ENCODE results near the gene VIPR2.

Gene VIPR2

GRCh38 chr7:159015454-159016410 is 128.9 kb downstream of the VIPR2 start:
- no peak for ATAC-seq
- TF ChIP-seq ZNF565 (CRISPR knock-in tag; conservative IDR thresholded peaks at IDR 0.05; ENCODE audit: low read depth), result no peak
- TF ChIP-seq, protein P1, sequence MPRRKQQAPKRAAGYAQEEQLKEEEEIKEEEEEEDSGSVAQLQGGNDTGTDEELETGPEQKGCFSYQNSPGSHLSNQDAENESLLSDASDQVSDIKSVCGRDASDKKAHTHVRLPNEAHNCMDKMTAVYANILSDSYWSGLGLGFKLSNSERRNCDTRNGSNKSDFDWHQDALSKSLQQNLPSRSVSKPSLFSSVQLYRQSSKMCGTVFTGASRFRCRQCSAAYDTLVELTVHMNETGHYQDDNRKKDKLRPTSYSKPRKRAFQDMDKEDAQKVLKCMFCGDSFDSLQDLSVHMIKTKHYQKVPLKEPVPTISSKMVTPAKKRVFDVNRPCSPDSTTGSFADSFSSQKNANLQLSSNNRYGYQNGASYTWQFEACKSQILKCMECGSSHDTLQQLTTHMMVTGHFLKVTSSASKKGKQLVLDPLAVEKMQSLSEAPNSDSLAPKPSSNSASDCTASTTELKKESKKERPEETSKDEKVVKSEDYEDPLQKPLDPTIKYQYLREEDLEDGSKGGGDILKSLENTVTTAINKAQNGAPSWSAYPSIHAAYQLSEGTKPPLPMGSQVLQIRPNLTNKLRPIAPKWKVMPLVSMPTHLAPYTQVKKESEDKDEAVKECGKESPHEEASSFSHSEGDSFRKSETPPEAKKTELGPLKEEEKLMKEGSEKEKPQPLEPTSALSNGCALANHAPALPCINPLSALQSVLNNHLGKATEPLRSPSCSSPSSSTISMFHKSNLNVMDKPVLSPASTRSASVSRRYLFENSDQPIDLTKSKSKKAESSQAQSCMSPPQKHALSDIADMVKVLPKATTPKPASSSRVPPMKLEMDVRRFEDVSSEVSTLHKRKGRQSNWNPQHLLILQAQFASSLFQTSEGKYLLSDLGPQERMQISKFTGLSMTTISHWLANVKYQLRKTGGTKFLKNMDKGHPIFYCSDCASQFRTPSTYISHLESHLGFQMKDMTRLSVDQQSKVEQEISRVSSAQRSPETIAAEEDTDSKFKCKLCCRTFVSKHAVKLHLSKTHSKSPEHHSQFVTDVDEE (CRISPR knock-in tag; IDR thresholded peaks at IDR 0.05), result no peak
- no peak for TF ChIP-seq TCF4 (CRISPR knock-in tag; IDR thresholded peaks at IDR 0.05; ENCODE audit: borderline replicate concordance)
- TF ChIP-seq CSRNP3 (CRISPR knock-in tag; IDR thresholded peaks at IDR 0.05), result no peak
- no peak for TF ChIP-seq PPARA (CRISPR knock-in tag; IDR thresholded peaks at IDR 0.05; ENCODE audit: borderline replicate concordance)
- no peak for TF ChIP-seq CSDC2 (CRISPR knock-in tag; IDR thresholded peaks at IDR 0.05)
- no peak for TF ChIP-seq GLIS3 (CRISPR knock-in tag; IDR thresholded peaks at IDR 0.05)
- no peak for TF ChIP-seq BACH2 (CRISPR knock-in tag; IDR thresholded peaks at IDR 0.05; ENCODE audit: borderline replicate concordance)
- no peak for TF ChIP-seq TOX (CRISPR knock-in tag; IDR thresholded peaks at IDR 0.05; ENCODE audit: borderline replicate concordance)
- no peak for TF ChIP-seq ZC3H10 (CRISPR knock-in tag; IDR thresholded peaks at IDR 0.05)

GRCh38 chr7:159015081-159015453 is 129.6 kb downstream of the VIPR2 start:
- TF ChIP-seq BACH2 (CRISPR knock-in tag; IDR thresholded peaks at IDR 0.05; ENCODE audit: borderline replicate concordance) (no peak), ZNF70 (CRISPR knock-in tag; IDR thresholded peaks at IDR 0.05) (no peak), SNAI2 (CRISPR knock-in tag; IDR thresholded peaks at IDR 0.05) (no peak), ESRRG (CRISPR knock-in tag; IDR thresholded peaks at IDR 0.05) (no peak), CREB5 (CRISPR knock-in tag; IDR thresholded peaks at IDR 0.05; ENCODE audit: low read depth) (no peak), ZNF565 (CRISPR knock-in tag; conservative IDR thresholded peaks at IDR 0.05; ENCODE audit: low read depth) (no peak), GLIS3 (CRISPR knock-in tag; IDR thresholded peaks at IDR 0.05) (no peak), ZFP3 (CRISPR knock-in tag; IDR thresholded peaks at IDR 0.05) (no peak), ARNTL (CRISPR knock-in tag; IDR thresholded peaks at IDR 0.05; ENCODE audit: borderline replicate concordance, low read depth) (no peak), CSRNP3 (CRISPR knock-in tag; IDR thresholded peaks at IDR 0.05) (no peak), ISL1 (CRISPR knock-in tag; IDR thresholded peaks at IDR 0.05) (no peak), ZNF8 (CRISPR knock-in tag; IDR thresholded peaks at IDR 0.05) (no peak), CSDC2 (CRISPR knock-in tag; IDR thresholded peaks at IDR 0.05) (no peak), TCF4 (CRISPR knock-in tag; IDR thresholded peaks at IDR 0.05; ENCODE audit: borderline replicate concordance) (no peak)
- TF ChIP-seq, protein P2, sequence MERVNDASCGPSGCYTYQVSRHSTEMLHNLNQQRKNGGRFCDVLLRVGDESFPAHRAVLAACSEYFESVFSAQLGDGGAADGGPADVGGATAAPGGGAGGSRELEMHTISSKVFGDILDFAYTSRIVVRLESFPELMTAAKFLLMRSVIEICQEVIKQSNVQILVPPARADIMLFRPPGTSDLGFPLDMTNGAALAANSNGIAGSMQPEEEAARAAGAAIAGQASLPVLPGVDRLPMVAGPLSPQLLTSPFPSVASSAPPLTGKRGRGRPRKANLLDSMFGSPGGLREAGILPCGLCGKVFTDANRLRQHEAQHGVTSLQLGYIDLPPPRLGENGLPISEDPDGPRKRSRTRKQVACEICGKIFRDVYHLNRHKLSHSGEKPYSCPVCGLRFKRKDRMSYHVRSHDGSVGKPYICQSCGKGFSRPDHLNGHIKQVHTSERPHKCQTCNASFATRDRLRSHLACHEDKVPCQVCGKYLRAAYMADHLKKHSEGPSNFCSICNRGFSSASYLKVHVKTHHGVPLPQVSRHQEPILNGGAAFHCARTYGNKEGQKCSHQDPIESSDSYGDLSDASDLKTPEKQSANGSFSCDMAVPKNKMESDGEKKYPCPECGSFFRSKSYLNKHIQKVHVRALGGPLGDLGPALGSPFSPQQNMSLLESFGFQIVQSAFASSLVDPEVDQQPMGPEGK (CRISPR knock-in tag; IDR thresholded peaks at IDR 0.05; ENCODE audit: borderline replicate concordance), result no peak
- TF ChIP-seq, protein P1 (CRISPR knock-in tag; IDR thresholded peaks at IDR 0.05), result no peak
- ATAC-seq, result no peak
